ENCODE data around the gene EPS15.
"Not testable (repeated sequence)": the region's sequence is repeated elsewhere in the genome, so short reads cannot be mapped to it uniquely, and the experiment has no call there.

EPS15 gene

DNA sequence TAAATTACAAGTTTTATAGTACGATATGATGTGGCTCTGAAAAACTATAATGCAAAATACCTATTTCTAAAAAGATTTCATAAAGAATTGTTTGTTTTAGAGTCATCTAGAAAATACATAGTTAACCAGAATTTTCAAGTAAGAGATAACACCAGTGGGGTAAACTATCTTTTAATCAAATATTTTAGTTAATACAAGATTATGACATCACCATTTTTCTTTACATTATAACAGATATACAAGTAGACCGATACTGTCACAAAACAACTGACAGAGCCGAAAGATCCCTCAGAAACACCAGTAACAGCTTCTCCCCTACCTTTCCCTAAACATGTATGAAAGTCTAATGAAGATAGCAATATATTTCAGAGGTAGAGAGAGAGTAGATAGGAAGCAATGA, 54.2 kb downstream of the EPS15 start:
- no peak for DNase-seq (ENCODE audit: low spot score)

GRCh38 chr1:51463561-51463960, 55.5 kb downstream of the EPS15 start:
- no peak for DNase-seq (ENCODE audit: low spot score)

GRCh38 chr1:51462289-51462688, 56.8 kb downstream of the EPS15 start:
- DNase-seq (ENCODE audit: low spot score) = not testable (repeated sequence)

DNA sequence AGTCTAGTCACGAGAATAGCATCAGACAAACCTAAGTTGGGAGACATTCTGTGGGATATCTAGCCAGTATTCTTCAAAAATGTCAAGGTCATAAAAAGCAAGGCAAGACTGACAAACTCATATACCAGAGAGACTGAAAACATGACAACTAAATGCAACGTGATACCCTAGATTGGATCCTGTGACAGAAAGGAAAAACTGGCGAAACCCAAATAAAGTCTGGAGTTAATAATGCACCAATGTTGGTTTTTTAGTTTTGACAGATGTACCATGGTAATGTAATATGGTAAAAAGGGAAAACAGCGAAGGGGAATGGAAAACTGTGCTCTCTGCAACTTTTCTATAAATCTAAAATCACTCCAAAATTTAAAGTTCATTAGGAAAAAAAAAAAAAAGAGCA, 64.5 kb downstream of the EPS15 start:
- no peak for DNase-seq (ENCODE audit: low spot score)

DNA sequence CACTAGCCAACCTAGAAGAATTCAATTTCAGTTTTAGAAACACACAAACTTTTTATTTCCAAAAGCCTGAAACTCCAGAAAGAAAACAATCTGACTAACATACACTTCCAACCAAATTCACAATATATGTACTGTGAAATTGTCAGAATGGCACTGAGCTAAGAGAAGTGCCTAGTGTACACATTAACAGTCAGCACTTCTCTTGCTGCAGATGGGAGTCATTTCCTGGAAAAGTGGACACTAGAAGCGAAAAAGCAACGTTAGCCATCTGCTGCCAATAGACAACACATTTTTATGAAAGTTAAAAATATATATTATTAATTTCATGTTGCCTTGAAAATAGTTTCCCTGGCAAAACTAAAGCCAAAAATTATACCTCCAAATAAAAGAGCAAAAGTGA, 66.1 kb downstream of the EPS15 start:
- no peak for DNase-seq (ENCODE audit: low spot score)

DNA sequence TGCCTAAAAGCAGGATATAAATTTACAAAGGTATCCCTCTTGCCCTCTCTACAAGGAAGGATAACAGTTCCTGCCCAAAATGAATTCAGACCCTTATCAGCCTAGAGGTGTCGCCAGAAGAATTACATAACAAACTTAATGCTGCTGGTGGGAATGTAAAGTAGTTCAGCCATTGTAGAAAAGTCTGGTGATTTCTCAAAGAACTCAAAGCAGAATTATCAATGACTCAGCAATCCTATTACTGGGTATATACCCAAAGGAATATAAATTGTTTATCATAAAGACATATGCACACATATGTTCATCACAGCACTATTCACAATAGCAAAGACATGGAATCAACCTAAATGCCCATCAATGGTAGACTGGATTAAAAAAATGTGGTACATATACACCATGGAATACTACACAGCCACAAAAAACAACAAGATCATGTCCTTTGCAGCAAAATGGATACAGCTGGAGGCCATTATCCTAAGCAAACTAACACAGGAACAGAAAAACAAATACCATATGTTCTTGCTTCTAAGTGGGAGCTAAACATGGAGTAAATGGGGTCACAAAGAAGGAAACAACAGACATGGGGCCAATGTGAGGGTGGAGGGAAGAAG, 70.1 kb downstream of the EPS15 start:
- not testable (repeated sequence) for DNase-seq (ENCODE audit: low spot score)

DNA sequence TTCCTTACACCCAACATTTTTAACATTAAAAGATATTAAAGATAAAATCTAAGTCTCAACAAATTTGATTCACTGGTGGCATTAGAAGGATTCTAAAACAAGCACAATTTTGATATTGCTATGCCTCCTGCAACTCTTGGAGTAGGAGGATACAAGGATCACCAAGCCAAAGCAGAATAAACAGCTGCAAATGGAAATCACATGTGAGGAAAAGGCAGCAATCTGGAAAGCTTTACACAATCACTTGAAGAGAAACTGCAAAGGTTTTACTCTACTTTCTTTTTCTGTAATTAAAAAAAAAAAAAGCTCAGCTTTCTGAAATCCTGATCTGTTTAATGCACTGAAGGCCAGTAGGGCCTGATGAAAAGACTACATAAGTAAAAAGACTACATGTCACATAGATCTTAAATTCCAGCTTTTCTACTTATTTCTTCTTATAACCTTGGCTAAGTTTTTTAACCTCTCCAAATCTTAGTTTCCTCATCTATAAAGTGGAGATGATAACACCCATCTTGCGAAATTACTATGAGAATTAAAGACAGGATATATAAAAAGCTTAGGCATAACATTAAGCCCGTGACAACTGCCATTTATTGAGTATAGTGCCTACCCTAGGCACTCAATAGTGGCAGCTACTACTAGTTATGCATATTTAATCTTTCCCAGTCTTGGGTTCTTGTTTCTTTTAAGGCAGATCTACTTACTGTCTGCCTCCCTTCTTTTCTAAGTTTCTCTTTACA, 73.5 kb downstream of the EPS15 start:
- peak; percentile 20 for DNase-seq (ENCODE audit: low spot score)

DNA sequence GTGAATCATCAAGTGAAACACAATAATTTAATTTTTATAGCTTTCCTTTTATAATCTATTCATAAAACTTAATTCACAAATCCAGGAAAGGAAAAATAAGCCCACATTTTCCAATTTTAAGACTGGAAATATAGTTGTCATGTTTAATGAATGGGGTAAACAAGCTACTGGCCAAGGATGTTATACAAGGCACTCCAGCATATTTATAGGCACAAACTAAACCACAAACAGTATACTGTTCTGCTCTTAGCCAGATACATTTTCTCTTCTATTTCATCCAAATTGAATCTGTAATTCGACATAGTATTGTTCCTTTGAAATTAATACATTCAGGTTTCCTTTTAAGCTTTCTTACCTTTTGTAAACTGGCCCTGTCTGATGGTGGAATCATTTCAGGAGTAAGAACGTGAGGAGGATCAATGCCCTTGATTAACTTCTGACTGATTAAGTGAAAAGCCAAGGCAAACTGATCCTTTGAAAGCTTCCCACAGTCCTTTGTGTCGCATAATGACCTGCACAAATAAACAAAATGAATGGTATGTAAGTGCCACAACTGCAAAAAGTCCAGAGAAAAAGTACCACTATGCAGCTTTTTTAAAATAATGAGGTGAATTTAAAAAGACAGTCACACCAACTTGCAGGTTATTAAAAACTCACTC, 74.4 kb downstream of the EPS15 start:
- DNase-seq (ENCODE audit: low spot score) = no peak

DNA sequence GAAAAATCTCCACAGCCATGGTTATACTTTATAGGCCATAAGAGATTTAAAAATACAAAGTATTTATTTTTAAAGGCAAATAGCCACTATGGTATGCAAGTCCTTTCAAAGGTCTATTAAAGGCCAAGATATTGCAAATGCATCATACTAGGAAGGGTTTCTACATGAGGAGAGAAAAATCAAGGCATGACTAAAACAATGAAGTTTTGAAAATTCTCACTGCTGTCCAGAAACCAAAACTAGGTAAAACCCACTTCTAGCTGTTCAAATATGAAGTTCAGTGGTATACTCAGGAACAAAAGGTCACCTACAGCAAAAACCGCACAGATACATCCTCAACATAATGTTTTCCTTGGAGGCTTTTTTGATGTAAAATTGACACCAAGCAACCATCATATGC, 75.0 kb downstream of the EPS15 start:
- no peak for DNase-seq (ENCODE audit: low spot score)

- DNase-seq (ENCODE audit: low spot score) = no peak
These were observed 75.5 kb downstream of the EPS15 start for GRCh38 chr1:51443555-51443954.

- no peak for DNase-seq (ENCODE audit: low spot score)
These were observed 76.5 kb downstream of the EPS15 start for GRCh38 chr1:51442616-51443015.

GRCh38 chr1:51442198-51442597, 76.9 kb downstream of the EPS15 start:
- no peak for DNase-seq (ENCODE audit: low spot score)

GRCh38 chr1:51439895-51440294, 79.2 kb downstream of the EPS15 start:
- no peak for DNase-seq (ENCODE audit: low spot score)

DNA sequence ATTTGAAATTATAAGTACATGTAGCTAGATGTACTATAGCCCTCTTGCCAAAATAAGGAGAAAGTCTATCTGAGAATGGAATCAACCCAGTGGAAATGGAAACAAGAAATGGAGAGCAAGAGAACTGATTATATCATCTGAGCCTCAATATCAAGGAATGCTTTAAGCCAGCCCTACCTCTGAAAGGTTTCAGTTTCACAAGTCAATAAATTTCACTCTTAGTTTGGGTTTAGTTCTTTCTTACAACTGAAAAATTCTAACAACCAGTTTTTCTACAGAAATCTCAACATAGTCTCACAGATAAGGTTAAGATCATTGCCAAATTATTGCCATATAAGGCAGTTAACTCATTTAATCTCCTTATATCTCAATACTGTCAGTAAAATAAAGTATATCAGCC, 80.0 kb downstream of the EPS15 start:
- no peak for DNase-seq (ENCODE audit: low spot score)

- not testable (repeated sequence) for DNase-seq (ENCODE audit: low spot score)
These were observed 81.7 kb downstream of the EPS15 start for GRCh38 chr1:51437391-51437790.

DNA sequence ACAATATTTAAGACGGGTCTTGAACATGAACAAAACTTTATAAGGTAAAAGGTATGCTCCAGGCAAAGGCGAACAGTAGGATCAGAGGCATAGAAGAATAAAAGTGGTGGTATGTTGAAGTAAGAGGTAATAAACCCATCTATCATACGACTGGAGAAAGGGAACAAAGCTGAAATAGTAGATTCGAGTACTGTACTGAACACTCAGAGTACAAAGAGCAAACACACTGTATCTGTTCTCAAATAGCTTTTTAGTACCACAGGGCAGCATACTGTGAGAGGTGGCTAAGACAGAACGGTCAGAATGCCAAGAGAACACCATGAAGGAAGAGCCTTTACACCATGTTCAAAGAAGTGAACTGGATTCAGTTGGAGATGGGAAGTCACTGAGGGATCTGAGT, 83.2 kb downstream of the EPS15 start:
- no peak for DNase-seq (ENCODE audit: low spot score)

DNA sequence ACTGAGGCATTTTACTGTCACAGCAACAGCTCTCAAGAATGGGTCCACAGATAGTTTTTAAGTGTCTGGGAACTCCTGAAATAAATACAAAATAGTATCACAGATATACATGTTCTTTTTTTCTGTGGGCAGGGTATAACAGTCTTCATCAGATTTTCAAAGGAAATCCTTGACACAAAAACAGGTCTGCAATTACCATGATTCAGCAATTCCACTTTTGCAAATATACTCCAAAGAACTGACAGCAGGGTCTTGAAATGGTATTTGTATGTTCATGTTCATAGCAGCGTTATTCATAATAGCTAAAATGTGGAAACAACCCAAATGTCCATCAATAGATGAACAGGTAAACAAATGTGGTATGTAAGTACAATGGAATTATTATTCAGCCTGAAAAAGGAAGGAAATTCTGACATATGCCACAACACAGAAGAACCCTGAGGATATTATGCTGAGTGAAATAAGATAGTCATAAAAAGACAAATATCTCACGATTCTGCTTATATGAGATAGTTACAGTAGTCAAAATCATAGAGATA, 85.0 kb downstream of the EPS15 start:
- no peak for DNase-seq (ENCODE audit: low spot score)

- no peak for DNase-seq (ENCODE audit: low spot score)
These were observed 85.6 kb downstream of the EPS15 start for GRCh38 chr1:51433269-51433971.

- no peak for DNase-seq (ENCODE audit: low spot score)
These were observed 86.9 kb downstream of the EPS15 start for GRCh38 chr1:51432146-51432545.

DNA sequence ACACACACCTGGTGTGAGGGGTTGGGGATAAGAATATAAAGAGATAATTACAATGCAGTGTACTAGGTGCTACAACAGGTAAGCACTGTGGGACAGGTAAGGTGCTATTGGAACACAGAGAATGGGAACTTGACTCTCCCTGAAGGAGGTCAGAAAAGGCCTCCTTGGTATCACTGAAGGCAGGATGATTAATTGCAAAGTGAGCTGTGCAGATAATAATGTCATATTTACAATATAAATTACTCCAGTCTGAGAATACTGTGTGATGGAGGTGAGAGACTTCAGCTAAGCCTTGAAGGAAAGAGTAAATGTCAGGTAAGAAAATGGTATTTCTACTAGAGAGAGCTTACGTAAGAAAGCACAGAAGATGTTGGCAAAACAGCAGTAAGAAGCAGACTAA, 91.6 kb downstream of the EPS15 start:
- no peak for DNase-seq (ENCODE audit: low spot score)

- no peak for DNase-seq (ENCODE audit: low spot score)
These were observed 93.1 kb downstream of the EPS15 start for GRCh38 chr1:51425955-51426354.

DNA sequence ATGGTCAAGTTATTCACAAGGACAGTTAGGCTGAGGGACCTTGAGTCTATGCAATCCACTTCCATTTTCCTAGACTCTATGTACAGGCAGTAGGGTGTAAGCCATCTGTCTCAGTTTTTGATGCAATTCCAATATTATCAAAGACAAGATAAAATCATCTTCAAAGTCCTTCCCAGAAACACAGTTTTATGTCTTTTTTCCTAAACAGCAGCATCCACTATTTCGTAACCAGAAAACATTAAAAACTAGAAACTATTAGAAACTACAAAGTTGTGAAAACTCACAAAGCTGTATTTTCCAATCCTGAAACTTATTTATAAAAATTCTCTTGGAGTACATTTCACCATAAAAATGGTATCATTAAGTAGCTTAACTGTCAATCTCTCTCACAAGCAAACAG, 93.8 kb downstream of the EPS15 start:
- DNase-seq (ENCODE audit: low spot score) = no peak
